Loucy (cell line): ENCODE results near the gene TMCC2.
"Not testable (repeated sequence)": the region's sequence is repeated elsewhere in the genome, so short reads cannot be mapped to it uniquely, and the experiment has no call there.

Source experiments
- H2AFZ ChIP-seq: fragments of 200-600 bp; sonication (generic); 2 replicates; pipeline ENCODE4 v1.6.0; 2016; ENCODE audit warnings: antibody characterized with exemption, mild to moderate bottlenecking, low read length, moderate library complexity
- H3F3A ChIP-seq: fragments of 200-600 bp; 2 replicates; pipeline ENCODE4 v1.6.0; 2016; ENCODE audit warnings: antibody characterized with exemption, low read depth, mild to moderate bottlenecking
- H3K27me3 ChIP-seq: fragments of 200-600 bp; sonication (generic); 2 replicates; pipeline ENCODE4 v1.6.1; 2014; ENCODE audit warnings: low read length, mild to moderate bottlenecking; ENCODE audit not compliant: insufficient read depth, poor library complexity, severe bottlenecking
- H3K36me3 ChIP-seq: fragments of 200-600 bp; sonication (generic); 2 replicates; pipeline ENCODE4 v1.6.1; 2016; ENCODE audit warnings: low read length; ENCODE audit not compliant: insufficient read depth
- H3K4me1 ChIP-seq: fragments of 200-600 bp; sonication (generic); 2 replicates; pipeline ENCODE4 v1.5.1; 2014; ENCODE audit warnings: low read length, mild to moderate bottlenecking; ENCODE audit not compliant: insufficient read depth, poor library complexity, severe bottlenecking
- H3K4me2 ChIP-seq: fragments of 200-600 bp; sonication (generic); 2 replicates; pipeline ENCODE4 v1.6.0; 2014; ENCODE audit warnings: antibody characterized with exemption, low read length, low read depth, mild to moderate bottlenecking; ENCODE audit not compliant: poor library complexity, severe bottlenecking
- H3K4me3 ChIP-seq: fragments of 200-600 bp; sonication (generic); 2 replicates; pipeline ENCODE4 v1.5.1; 2014; ENCODE audit warnings: low read length, mild to moderate bottlenecking, mixed read lengths; ENCODE audit not compliant: poor library complexity, severe bottlenecking
- H3K79me2 ChIP-seq: fragments of 200-600 bp; sonication (generic); 2 replicates; pipeline ENCODE4 v1.6.1; 2014; ENCODE audit warnings: low read length; ENCODE audit not compliant: insufficient read depth
- H3K9ac ChIP-seq: fragments of 200-600 bp; sonication (generic); 2 replicates; pipeline ENCODE4 v1.6.0; 2014; ENCODE audit warnings: mild to moderate bottlenecking, low read depth, low read length, moderate library complexity; ENCODE audit not compliant: poor library complexity, severe bottlenecking
- H3K9me2 ChIP-seq: fragments of 200-600 bp; sonication (generic); replicated peaks from 2 replicates; pipeline ENCODE4 v1.6.1; 2016; ENCODE audit warnings: low read depth, low read length, mixed read lengths
- H3K9me3 ChIP-seq: fragments of 200-600 bp; sonication (generic); 2 replicates; pipeline ENCODE4 v1.6.1; 2014; ENCODE audit warnings: mild to moderate bottlenecking, antibody characterized with exemption, low read length, low read depth; ENCODE audit not compliant: insufficient read depth
- H4K20me1 ChIP-seq: fragments of 200-600 bp; sonication (generic); 2 replicates; pipeline ENCODE4 v1.6.0; 2014; ENCODE audit warnings: antibody characterized with exemption, low read length, mild to moderate bottlenecking; ENCODE audit not compliant: insufficient read depth, poor library complexity, severe bottlenecking
- CTCF ChIP-seq: fragments of 200-600 bp; sonication (generic); conservative IDR thresholded peaks from 2 replicates; pipeline ENCODE4 v1.5.1; 2014; ENCODE audit warnings: mild to moderate bottlenecking, antibody characterized with exemption, low read length
- EZH2phosphoT487 ChIP-seq: fragments of 200-600 bp; IDR thresholded peaks from 2 replicates; pipeline ENCODE4 v1.6.1; 2018; ENCODE audit warnings: antibody characterized with exemption, mild to moderate bottlenecking, moderate library complexity, borderline replicate concordance

The TMCC2 gene

GRCh38 chr1:205296154-205296553, 68.4 kb downstream of the TMCC2 start:
- Histone ChIP-seq H3K36me3 (no peaks in the 10 kb centered on the region), H3K79me2 (no peaks in the 10 kb centered on the region), H4K20me1 (no peaks in the 10 kb centered on the region), H3K4me2 (no peak overlapping the region), H3K4me3 (no peak overlapping the region), H3F3A (no peaks in the 10 kb centered on the region), H3K9me3 (no peaks in the 10 kb centered on the region), H3K27me3 (no peaks in the 10 kb centered on the region), H3K4me1 (no peaks in the 10 kb centered on the region), H3K9ac (no peak overlapping the region), H2AFZ (no peak overlapping the region), H3K9me2 (no peaks in the 10 kb centered on the region)
- TF ChIP-seq EZH2phosphoT487 (no peak), CTCF (no peak)

GRCh38 chr1:205297546-205298177, 69.9 kb downstream of the TMCC2 start:
- not testable (repeated sequence) for H2AFZ ChIP-seq, H3K36me3 ChIP-seq, H3K4me3 ChIP-seq, H3K4me2 ChIP-seq, H3K27me3 ChIP-seq, H3F3A ChIP-seq, H3K79me2 ChIP-seq, H3K9me3 ChIP-seq, H3K9ac ChIP-seq, H4K20me1 ChIP-seq, H3K4me1 ChIP-seq, H3K9me2 ChIP-seq

DNA sequence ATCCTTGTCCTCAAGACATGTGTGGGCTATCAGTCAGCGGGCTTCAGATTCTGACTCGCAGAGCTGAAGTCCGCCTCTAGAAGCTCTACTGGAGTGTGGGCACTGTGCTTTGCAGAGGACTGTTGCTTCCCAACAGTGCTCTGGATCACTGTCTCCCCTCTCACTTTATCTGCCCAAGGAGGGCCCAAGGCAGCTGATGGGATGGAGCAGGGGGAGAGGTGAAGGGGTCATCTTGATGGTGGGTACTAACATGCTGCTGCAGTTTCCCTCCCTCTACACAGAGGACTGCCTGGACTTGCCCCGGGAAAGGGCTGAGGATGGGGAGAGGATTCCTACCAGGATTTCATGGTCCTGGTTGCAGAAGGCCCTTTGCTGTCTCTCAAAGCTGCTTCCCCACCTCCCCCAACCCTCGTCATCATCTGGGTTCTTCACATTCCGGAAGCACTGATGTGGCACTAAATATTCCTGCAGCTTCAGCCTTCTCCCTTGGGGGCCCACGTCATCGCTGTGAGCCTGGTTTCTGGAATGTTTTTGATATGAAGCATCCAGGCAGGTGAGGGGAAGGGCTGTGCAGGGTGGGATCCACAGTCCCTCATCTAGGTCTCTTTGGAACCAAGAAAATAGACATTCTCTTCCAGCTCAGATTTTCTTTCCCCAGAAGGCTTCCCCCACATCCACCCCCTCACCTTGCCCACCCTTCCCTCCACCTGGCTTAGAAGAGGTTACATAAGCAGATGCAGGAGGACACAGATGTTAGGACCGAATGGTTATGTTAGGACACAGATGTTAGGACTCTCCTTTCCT, 70.6 kb downstream of the TMCC2 start:
- no peak overlapping the region for H3K9ac ChIP-seq
- TF ChIP-seq EZH2phosphoT487 (no peak), CTCF (no peak)

DNA sequence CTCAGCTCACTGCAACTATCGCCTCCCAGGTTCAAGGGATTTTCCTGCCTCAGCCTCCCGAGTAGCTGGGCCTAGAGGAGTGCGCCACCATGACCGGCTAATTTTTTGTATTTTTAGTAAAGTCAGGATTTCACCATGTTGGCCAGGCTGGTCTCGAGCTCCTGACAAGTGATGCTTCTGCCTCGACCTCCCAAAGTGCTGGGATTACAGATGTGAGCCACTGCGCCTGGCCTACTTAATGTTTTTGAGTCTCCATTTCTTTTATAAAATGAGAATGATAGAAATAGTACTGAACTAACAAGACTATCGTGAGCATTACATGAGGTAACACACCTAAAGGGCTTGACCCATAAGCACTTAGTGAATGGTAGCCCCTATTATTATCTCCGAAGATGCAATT, 72.4 kb downstream of the TMCC2 start:
- Histone ChIP-seq H3K4me3 (no peak overlapping the region), H3K4me1 (no peaks in the 10 kb centered on the region), H4K20me1 (no peaks in the 10 kb centered on the region), H3K79me2 (no peaks in the 10 kb centered on the region), H3K9me3 (no peaks in the 10 kb centered on the region), H2AFZ (no peak overlapping the region), H3K9me2 (no peaks in the 10 kb centered on the region), H3K36me3 (peaks cover 4% of the 10 kb centered on the region; the same call in 1 of the 2 replicates), H3K27me3 (no peaks in the 10 kb centered on the region), H3K4me2 (no peak overlapping the region), H3K9ac (no peak overlapping the region), H3F3A (no peaks in the 10 kb centered on the region)
- no peak for TF ChIP-seq EZH2phosphoT487
- no peak for TF ChIP-seq CTCF

More for the DNA sequence above, 70.6 kb downstream of the TMCC2 start:
- H3K4me2 ChIP-seq = no peak overlapping the region
- H3K4me3 ChIP-seq = no peak overlapping the region
- no peaks in the 10 kb centered on the region for H3K9me3 ChIP-seq
- no peaks in the 10 kb centered on the region for H4K20me1 ChIP-seq
- H3K36me3 ChIP-seq = no peaks in the 10 kb centered on the region
- H3K4me1 ChIP-seq = no peaks in the 10 kb centered on the region
- no peaks in the 10 kb centered on the region for H3K27me3 ChIP-seq
- H3K9me2 ChIP-seq = no peaks in the 10 kb centered on the region
- no peaks in the 10 kb centered on the region for H3F3A ChIP-seq
- no peak overlapping the region for H2AFZ ChIP-seq
- H3K79me2 ChIP-seq = no peaks in the 10 kb centered on the region
